OCI-LY1 (cell line): Measurements from ENCODE around the gene ATP5MK.

Experiments
- EZH2 ChIP-seq: fragments of 200-600 bp; sonication (generic), shearing (Covaris generic); IDR thresholded peaks from 2 replicates; pipeline ENCODE4 v1.8.0; 2017; ENCODE audit warnings: borderline replicate concordance, mixed run types, mild to moderate bottlenecking, antibody characterized with exemption, low read length, moderate library complexity, mixed read lengths
- TF ChIP-seq, protein P1 (sequence below): fragments of 200-600 bp; sonication (generic), shearing (Covaris generic); IDR thresholded peaks from 2 replicates; pipeline ENCODE4 v1.5.1; 2017; ENCODE audit warnings: mild to moderate bottlenecking, antibody characterized with exemption, low read length, moderate library complexity, mixed read lengths

DNA sequence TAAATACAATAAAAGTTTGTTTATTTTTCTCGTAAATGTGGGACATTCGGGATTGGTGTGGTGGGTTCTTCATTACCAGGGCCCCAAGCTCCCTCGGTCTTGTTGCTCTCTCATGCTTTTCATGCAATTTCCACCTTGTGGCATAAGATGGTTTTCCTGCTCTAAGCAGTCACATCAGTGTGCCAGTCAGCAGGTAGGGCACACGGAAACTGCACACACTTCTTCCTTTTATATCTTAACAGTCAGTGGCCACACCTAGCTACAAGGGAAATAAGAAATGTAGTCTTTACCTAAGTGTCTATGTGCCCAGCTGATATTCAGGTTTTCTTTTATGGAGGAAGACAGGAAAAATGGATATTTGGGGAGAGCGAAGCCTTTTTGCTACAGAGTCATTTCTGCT lies 22.0 kb downstream of the ATP5MK start:
- TF ChIP-seq, protein P1, sequence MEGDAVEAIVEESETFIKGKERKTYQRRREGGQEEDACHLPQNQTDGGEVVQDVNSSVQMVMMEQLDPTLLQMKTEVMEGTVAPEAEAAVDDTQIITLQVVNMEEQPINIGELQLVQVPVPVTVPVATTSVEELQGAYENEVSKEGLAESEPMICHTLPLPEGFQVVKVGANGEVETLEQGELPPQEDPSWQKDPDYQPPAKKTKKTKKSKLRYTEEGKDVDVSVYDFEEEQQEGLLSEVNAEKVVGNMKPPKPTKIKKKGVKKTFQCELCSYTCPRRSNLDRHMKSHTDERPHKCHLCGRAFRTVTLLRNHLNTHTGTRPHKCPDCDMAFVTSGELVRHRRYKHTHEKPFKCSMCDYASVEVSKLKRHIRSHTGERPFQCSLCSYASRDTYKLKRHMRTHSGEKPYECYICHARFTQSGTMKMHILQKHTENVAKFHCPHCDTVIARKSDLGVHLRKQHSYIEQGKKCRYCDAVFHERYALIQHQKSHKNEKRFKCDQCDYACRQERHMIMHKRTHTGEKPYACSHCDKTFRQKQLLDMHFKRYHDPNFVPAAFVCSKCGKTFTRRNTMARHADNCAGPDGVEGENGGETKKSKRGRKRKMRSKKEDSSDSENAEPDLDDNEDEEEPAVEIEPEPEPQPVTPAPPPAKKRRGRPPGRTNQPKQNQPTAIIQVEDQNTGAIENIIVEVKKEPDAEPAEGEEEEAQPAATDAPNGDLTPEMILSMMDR: no peak
- no peak for TF ChIP-seq EZH2
